HG03025 (cell line): Measurements from ENCODE around the gene SCGB1A1.

Experiments
- ATAC-seq: cut with Tn5 transposase; IDR thresholded peaks from one replicate; pipeline ENCODE4 v1.9.1; 2021; ENCODE audit warnings: mild to moderate bottlenecking, moderate library complexity; ENCODE audit not compliant: unreplicated experiment, low FRiP score

The SCGB1A1 gene

GRCh38 chr11:62472063-62472884, 53.4 kb downstream of the SCGB1A1 start:
- no peak for ATAC-seq
